Thyroid gland (tissue), 4 donors: ENCODE data around the gene CPN2. TPM values are rescaled to one million over a fixed set of nuclear protein-coding genes. Genes with fewer than 3 reads are reported as not detected.

ENCODE experiments used
- DNase-seq, 2 donors: peaks; one replicate each; pipeline ENCODE4 v3.0.0-alpha.2; 2019
- H3K27ac ChIP-seq, 3 donors: fragments of 200-600 bp; sonication (generic); 1 replicate in 2 of 3; 2 replicates in 1 of 3; pipeline ENCODE4 v1.5.1; 2016 to 2019; ENCODE audit warnings: mild to moderate bottlenecking in 1 of 3, moderate library complexity in 1 of 3
- H3K27me3 ChIP-seq: fragments of 200-600 bp; sonication (generic); one replicate; pipeline ENCODE4 v1.5.1; 2019
- H3K36me3 ChIP-seq, 2 donors: fragments of 200-600 bp; sonication (generic); one replicate each; pipeline ENCODE4 v1.5.1; 2016 to 2019
- H3K4me1 ChIP-seq, 2 donors: fragments of 200-600 bp; sonication (generic); one replicate each; pipeline ENCODE4 v1.5.1; 2017 to 2019
- H3K4me3 ChIP-seq, 3 donors: fragments of 200-600 bp; sonication (generic); replicated peaks in 1 of 3; 1 replicate in 2 of 3; 2 replicates in 1 of 3; pipeline ENCODE4 v1.5.1; 2016; ENCODE audit warnings: mild to moderate bottlenecking in 1 of 3
- H3K9me3 ChIP-seq: fragments of 200-600 bp; sonication (generic); one replicate; pipeline ENCODE4 v1.5.1; 2017
- CTCF ChIP-seq, 6 experiments: fragments of 200-600 bp in 3 of 6; fragments of 450-650 bp in 3 of 6; sonication (generic) in 3 of 6; IDR thresholded peaks; one replicate each; pipeline ENCODE4 v1.5.1; 2016 to 2019; ENCODE audit warnings: antibody characterized with exemption in 6 of 6, mild to moderate bottlenecking in 2 of 6, inconsistent platforms in 1 of 6, moderate library complexity in 1 of 6
- POLR2A ChIP-seq, 2 donors: fragments of 450-650 bp; IDR thresholded peaks; one replicate each; pipeline ENCODE4 v1.6.1; 2017; ENCODE audit warnings: antibody characterized with exemption in 2 of 2, mild to moderate bottlenecking in 2 of 2, moderate library complexity in 1 of 2
- WGBS, 2 donors: methylation state at CpG; one replicate each; pipeline ENCODE4 v1.1.5; 2017; 5-methylcytosine and 5-hydroxymethylcytosine counted together
- intact Hi-C: fragments of 100-400 bp; cut with DNase I; formaldehyde crosslinking; loops from one replicate; pipeline ENCODE4 v1.15.1; 2023
- total RNA-seq, 4 donors: library from RNA; depleted of rRNA; stranded (reverse); fragments of >200 nt; gene quantifications; one replicate each; pipeline ENCODE4 v1.2.3, GENCODE V29; 2016

The CPN2 gene
- total RNA-seq, 4 donors from 2014 or later: not detected

- no peak for TF ChIP-seq CTCF (IDR thresholded peaks at IDR 0.05)
- Histone ChIP-seq H3K36me3 (no peaks in the 10 kb centered on the region), H3K27me3 (no peaks in the 10 kb centered on the region), H3K4me1 (peaks cover 20 to 32% of the 10 kb centered on the region in 2 donors), H3K27ac (peak overlapping the region in 1 of 3 donors; percentile 72), H3K4me3 (no peak overlapping the region), H3K9me3 (no peaks in the 10 kb centered on the region)
- 90 to 93% methylated on average over 6 of the region's 6 CpGs for WGBS, 2 donors
- intact Hi-C loops: no loop called here
- DNase-seq: no peak
Measured at GRCh38 chr3:194300936-194301335, 50.2 kb downstream of the CPN2 start.

- intact Hi-C loops: no loop called here
- Histone ChIP-seq H3K4me3 (no peak overlapping the region), H3K36me3 (no peaks in the 10 kb centered on the region), H3K27ac (peak overlapping the region in 2 of 3 donors; percentile 51 to 72), H3K4me1 (peaks cover 20 to 33% of the 10 kb centered on the region in 2 donors), H3K27me3 (no peaks in the 10 kb centered on the region), H3K9me3 (no peaks in the 10 kb centered on the region)
- peak in 1 of 6 experiments; percentile 12 for TF ChIP-seq CTCF (IDR thresholded peaks at IDR 0.05)
- TF ChIP-seq POLR2A (IDR thresholded peaks at IDR 0.05): no peak
- 57 to 60% methylated on average over 6 to 13 of the region's 13 CpGs for WGBS, 2 donors
- peak; percentile 82 to 88 for DNase-seq
Measured at GRCh38 chr3:194300382-194300758, 50.8 kb downstream of the CPN2 start.

GRCh38 chr3:194298331-194299227 is 52.5 kb downstream of the CPN2 start:
- H3K4me3 ChIP-seq: no peak overlapping the region
- intact Hi-C loops: loop anchor here (5.0 kb wide), 1 partner anchor 111 kb away; no protein-coding TSS in a partner anchor
- no peaks in the 10 kb centered on the region for H3K9me3 ChIP-seq
- no peaks in the 10 kb centered on the region for H3K27me3 ChIP-seq
- no peak for TF ChIP-seq CTCF (IDR thresholded peaks at IDR 0.05)
- no peak for TF ChIP-seq POLR2A (IDR thresholded peaks at IDR 0.05)
- WGBS, 2 donors: 57 to 58% methylated on average over 16 to 19 of the region's 19 CpGs
- H3K27ac ChIP-seq: peak overlapping the region; percentile 66 to 97 (median 89)
- peak; percentile 82 to 84 for DNase-seq
- peaks cover 20 to 51% of the 10 kb centered on the region in 2 donors for H3K4me1 ChIP-seq
- no peaks in the 10 kb centered on the region for H3K36me3 ChIP-seq

- intact Hi-C loops: loop anchor here (5.0 kb wide), 1 partner anchor 109 kb away; no protein-coding TSS in a partner anchor
- Histone ChIP-seq H3K4me1 (peaks cover 26 to 52% of the 10 kb centered on the region in 2 donors), H3K27me3 (no peaks in the 10 kb centered on the region), H3K4me3 (peak overlapping the region in 1 of 3 donors; percentile 12), H3K27ac (peak overlapping the region; percentile 81 to 97 (median 89)), H3K9me3 (no peaks in the 10 kb centered on the region), H3K36me3 (no peaks in the 10 kb centered on the region)
- 10 to 17% methylated on average over 32 to 35 of the region's 47 CpGs for WGBS, 2 donors
- TF ChIP-seq POLR2A (IDR thresholded peaks at IDR 0.05): no peak
- TF ChIP-seq CTCF (IDR thresholded peaks at IDR 0.05): no peak
- peak; percentile 87 to 89 for DNase-seq
Measured at GRCh38 chr3:194296454-194297263, 54.5 kb downstream of the CPN2 start.
